HG02884 (cell line): ENCODE results near the gene FCRL4.

Experiments
- ATAC-seq: cut with Tn5 transposase; IDR thresholded peaks from one replicate; pipeline ENCODE4 v1.9.1; 2021; ENCODE audit warnings: mild to moderate bottlenecking, moderate library complexity; ENCODE audit not compliant: unreplicated experiment

The FCRL4 gene

GRCh38 chr1:157597959-157598667 is at the start of gene FCRL4:
Gene FCRL4 (minus strand): TSS chr1:157598085. CDS start chr1:157597944, 141 bp downstream.
- no peak for ATAC-seq

- no peak for ATAC-seq
Measured at GRCh38 chr1:157646144-157646543, 48.3 kb upstream of the FCRL4 start.

GRCh38 chr1:157641177-157641576 is 43.3 kb upstream of the FCRL4 start:
- ATAC-seq = no peak

GRCh38 chr1:157639800-157640199 is 41.9 kb upstream of the FCRL4 start:
- ATAC-seq = no peak

GRCh38 chr1:157628773-157629172 is 30.9 kb upstream of the FCRL4 start:
- ATAC-seq = no peak

- ATAC-seq = no peak
Measured at GRCh38 chr1:157626099-157626498, 28.2 kb upstream of the FCRL4 start.

GRCh38 chr1:157624471-157624870 is 26.6 kb upstream of the FCRL4 start:
- ATAC-seq = no peak

GRCh38 chr1:157622471-157622870 is 24.6 kb upstream of the FCRL4 start:
- no peak for ATAC-seq

- no peak for ATAC-seq
Measured at GRCh38 chr1:157618190-157618589, 20.3 kb upstream of the FCRL4 start.

- no peak for ATAC-seq
Measured at GRCh38 chr1:157600236-157600635, 2.4 kb upstream of the FCRL4 start.

- ATAC-seq = peak; percentile 39
Measured at GRCh38 chr1:157596384-157596783, 1.5 kb downstream of the FCRL4 start.

GRCh38 chr1:157595356-157595755 is 2.5 kb downstream of the FCRL4 start:
- peak; percentile 67 for ATAC-seq

GRCh38 chr1:157585984-157586383 is 11.9 kb downstream of the FCRL4 start:
- ATAC-seq = no peak

- ATAC-seq = no peak
Measured at GRCh38 chr1:157584503-157584902, 13.4 kb downstream of the FCRL4 start.

- ATAC-seq = no peak
Measured at GRCh38 chr1:157580828-157581210, 17.1 kb downstream of the FCRL4 start.

- ATAC-seq = no peak
Measured at GRCh38 chr1:157580179-157580827, 17.6 kb downstream of the FCRL4 start.

GRCh38 chr1:157577420-157577819 is 20.5 kb downstream of the FCRL4 start:
- no peak for ATAC-seq

GRCh38 chr1:157575744-157576143 is 22.1 kb downstream of the FCRL4 start:
- peak; percentile 64 for ATAC-seq

GRCh38 chr1:157574836-157575235 is 23.0 kb downstream of the FCRL4 start:
- ATAC-seq = no peak

GRCh38 chr1:157566484-157567300 is 31.2 kb downstream of the FCRL4 start:
- ATAC-seq = no peak

- ATAC-seq = peak; percentile 65
Measured at GRCh38 chr1:157562515-157562914, 35.4 kb downstream of the FCRL4 start.

- ATAC-seq = no peak
Measured at GRCh38 chr1:157558119-157558518, 39.8 kb downstream of the FCRL4 start.
